ENCODE measurements around the gene ACTR1B.
"Not testable (repeated sequence)": the region's sequence is repeated elsewhere in the genome, so short reads cannot be mapped to it uniquely, and the experiment has no call there.

DNA sequence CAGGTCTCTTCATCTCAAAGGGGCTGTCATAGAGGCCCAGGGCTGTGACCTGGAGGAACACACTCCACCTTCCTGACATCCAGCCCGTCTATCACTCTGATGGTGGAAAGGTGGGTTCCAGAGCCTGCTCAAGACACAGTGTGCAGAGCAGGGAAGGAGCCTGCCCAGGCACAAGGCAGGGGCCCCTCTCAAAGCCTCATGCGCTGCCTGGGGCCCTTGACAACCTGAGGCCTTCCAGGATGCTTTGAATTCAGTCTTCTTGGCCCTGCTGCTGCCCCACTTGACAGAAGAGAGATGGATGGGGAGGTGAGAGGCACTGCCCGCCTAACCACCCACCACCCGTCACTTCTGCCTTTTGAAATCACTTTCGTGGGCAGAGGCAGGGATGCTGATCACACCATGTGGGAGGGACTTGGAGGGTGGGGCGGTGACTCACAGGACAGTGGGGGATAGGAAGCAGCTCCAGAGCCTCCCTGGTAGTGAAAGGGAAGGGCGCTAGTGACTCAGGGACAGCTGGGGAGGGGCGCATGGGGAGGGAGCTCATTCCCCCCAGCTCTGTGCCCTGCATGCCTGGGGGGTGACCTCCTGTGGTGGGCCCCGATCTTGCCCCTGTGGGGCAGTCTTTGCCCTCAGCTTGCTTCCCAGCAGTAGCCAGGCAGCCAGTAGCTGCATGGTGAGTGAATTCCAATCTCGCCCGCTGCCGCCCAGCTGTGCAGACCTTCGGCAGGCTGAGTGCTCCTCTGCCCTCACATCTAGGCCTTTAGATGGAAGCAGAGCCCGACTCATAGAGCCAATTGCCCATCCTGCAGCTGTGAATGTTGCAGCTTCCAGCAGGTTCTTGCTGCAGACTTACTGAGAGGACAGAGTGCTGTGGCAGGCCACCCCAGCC, 44.7 kb downstream of the ACTR1B start:
- TF ChIP-seq, protein P1, sequence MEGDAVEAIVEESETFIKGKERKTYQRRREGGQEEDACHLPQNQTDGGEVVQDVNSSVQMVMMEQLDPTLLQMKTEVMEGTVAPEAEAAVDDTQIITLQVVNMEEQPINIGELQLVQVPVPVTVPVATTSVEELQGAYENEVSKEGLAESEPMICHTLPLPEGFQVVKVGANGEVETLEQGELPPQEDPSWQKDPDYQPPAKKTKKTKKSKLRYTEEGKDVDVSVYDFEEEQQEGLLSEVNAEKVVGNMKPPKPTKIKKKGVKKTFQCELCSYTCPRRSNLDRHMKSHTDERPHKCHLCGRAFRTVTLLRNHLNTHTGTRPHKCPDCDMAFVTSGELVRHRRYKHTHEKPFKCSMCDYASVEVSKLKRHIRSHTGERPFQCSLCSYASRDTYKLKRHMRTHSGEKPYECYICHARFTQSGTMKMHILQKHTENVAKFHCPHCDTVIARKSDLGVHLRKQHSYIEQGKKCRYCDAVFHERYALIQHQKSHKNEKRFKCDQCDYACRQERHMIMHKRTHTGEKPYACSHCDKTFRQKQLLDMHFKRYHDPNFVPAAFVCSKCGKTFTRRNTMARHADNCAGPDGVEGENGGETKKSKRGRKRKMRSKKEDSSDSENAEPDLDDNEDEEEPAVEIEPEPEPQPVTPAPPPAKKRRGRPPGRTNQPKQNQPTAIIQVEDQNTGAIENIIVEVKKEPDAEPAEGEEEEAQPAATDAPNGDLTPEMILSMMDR (conservative IDR thresholded peaks at IDR 0.05; ENCODE audit: low read length), result not testable (repeated sequence)
- TF ChIP-seq EZH2phosphoT487 (IDR thresholded peaks at IDR 0.05; ENCODE audit: borderline replicate concordance), result not testable (repeated sequence)

Data from Loucy (cell line).